ENCODE measurements around the gene FOXP1. TPM values are rescaled to one million over a fixed set of nuclear protein-coding genes. Genes with fewer than 3 reads are reported as not detected.

FOXP1 gene
- total and polyA plus RNA-seq, 9 of the 15 experiments (the other 6 are each of a cell fraction or from before 2014, with no cell fraction given): 7.7 to 34.5 (median 13.7) TPM

- Histone ChIP-seq H3K27me3 (ENCODE audit: control insufficient read depth in 2 of 2, insufficient read depth in 2 of 2, low read length in 2 of 2) (no peaks in the 10 kb centered on the region), H3K36me3 (ENCODE audit: control insufficient read depth, insufficient read depth, low read length) (no peaks in the 10 kb centered on the region), H3K4me3 (no peak overlapping the region), H4K20me1 (replicated peaks; ENCODE audit: control insufficient read depth, insufficient read depth, low read length) (no peaks in the 10 kb centered on the region), H3K4me1 (replicated peaks in 1 of 2; ENCODE audit: control insufficient read depth in 2 of 2, insufficient read depth in 2 of 2, low read length in 2 of 2) (peaks cover 6 to 15% of the 10 kb centered on the region in 2 experiments; a peak in 3 of 5 replicates), H3K9me3 (replicated peaks; ENCODE audit: control insufficient read depth, insufficient read depth, low read depth, low read length) (no peaks in the 10 kb centered on the region), H3K79me2 (ENCODE audit: control insufficient read depth, insufficient read depth, low read length) (no peaks in the 10 kb centered on the region), H3K9ac (ENCODE audit: insufficient read depth in 1 of 2, low read depth in 2 of 2, low read length in 2 of 2) (peak overlapping the region in 1 of 2 experiments; percentile 28; a peak in 1 of 4 replicates), H2AFZ (ENCODE audit: low read depth, low read length) (peak overlapping the region; percentile 64), H3K4me2 (ENCODE audit: insufficient read depth, low read length) (peak overlapping the region; percentile 38; the same call in 1 of the 2 replicates), H3K27ac (ENCODE audit: extremely low read depth, low read depth, low read length) (peak overlapping the region; percentile 41; the same call in 1 of the 3 replicates), H3K9me1 (ENCODE audit: control insufficient read depth, insufficient read depth, low read length) (no peaks in the 10 kb centered on the region)
- TF ChIP-seq, protein P1, sequence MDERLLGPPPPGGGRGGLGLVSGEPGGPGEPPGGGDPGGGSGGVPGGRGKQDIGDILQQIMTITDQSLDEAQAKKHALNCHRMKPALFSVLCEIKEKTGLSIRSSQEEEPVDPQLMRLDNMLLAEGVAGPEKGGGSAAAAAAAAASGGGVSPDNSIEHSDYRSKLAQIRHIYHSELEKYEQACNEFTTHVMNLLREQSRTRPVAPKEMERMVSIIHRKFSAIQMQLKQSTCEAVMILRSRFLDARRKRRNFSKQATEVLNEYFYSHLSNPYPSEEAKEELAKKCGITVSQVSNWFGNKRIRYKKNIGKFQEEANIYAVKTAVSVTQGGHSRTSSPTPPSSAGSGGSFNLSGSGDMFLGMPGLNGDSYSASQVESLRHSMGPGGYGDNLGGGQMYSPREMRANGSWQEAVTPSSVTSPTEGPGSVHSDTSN (CRISPR knock-in tag; IDR thresholded peaks at IDR 0.05; ENCODE audit: low read depth): no peak
- TF ChIP-seq, protein P1 (tag; conservative IDR thresholded peaks at IDR 0.05; ENCODE audit: low read depth): peak; percentile 33; the same call in 1 of the 2 replicates
- no peak for TF ChIP-seq ZNF77 (CRISPR knock-in tag; IDR thresholded peaks at IDR 0.05)
- POLR2A ChIA-PET: interaction anchor here (1.0 kb wide), 1 partner anchor 15 kb away, joined by 4 read pairs; no protein-coding TSS in a partner anchor
- FAIRE-seq (no peak), ATAC-seq (peak; percentile 44; the same call in 2 of the 3 replicates), DNase-seq (ENCODE audit: extremely low read depth in 1 of 4, low spot score in 3 of 4) (no peak)
- in situ Hi-C loops (cut with MboI) (no loop called here), intact Hi-C loops (cut with micrococcal nuclease) (no loop called here)
- CTCF ChIA-PET (ENCODE audit: low intra/inter-chr PET ratio): no interaction called here
- WGBS (ENCODE audit: insufficient coverage, low coverage, missing lambda C conversion rate): 41% methylated on average over 6 of the region's 6 CpGs
- no TSS peak for BruUV-seq (replicated peaks)
These were observed 213.7 kb downstream of the FOXP1 start for GRCh38 chr3:71369701-71370391.
